PC-9 (cell line): ENCODE data around the gene CDC26. TPM values are rescaled to one million over a fixed set of nuclear protein-coding genes. Genes with fewer than 3 reads are reported as not detected.
A peak's percentile ranks its signal among the peaks of the same experiment; 100 is the strongest.

ENCODE experiments used
- BruUV-seq: library from RNA; stranded (reverse); fragments of 400-500 nt; replicated peaks from 2 replicates; lab custom pipeline; 2021; lab: Mats Ljungman, UMichigan
- CTCF ChIA-PET: fragments of 300-600 bp; sonication (Branson Sonifier 250); formaldehyde crosslinking; loops from one replicate; lab custom pipeline; 2022; ENCODE audit warnings: antibody characterized with exemption; lab: Charles Lee
- POLR2A ChIA-PET: fragments of 300-600 bp; sonication (Branson Sonifier 250); formaldehyde crosslinking; loops from one replicate; lab custom pipeline; 2022; ENCODE audit warnings: antibody characterized with exemption; ENCODE audit not compliant: unreplicated experiment; lab: Charles Lee
- DNase-seq, 2 experiments: peaks; one replicate each; pipeline versions ENCODE4 v3.0.0 to v3.0.0-alpha.2; 2015 to 2022; ENCODE audit warnings: mixed read lengths in 1 of 2
- H2AFZ ChIP-seq: fragments of 200-600 bp; sonication (generic); 2 replicates; pipeline ENCODE4 v1.8.1; 2017; ENCODE audit warnings: antibody characterized with exemption
- H3F3A ChIP-seq: fragments of 200-600 bp; sonication (generic); 2 replicates; pipeline ENCODE4 v1.8.1; 2017; ENCODE audit warnings: antibody characterized with exemption, mild to moderate bottlenecking, low read depth; ENCODE audit not compliant: insufficient read depth
- H3K27ac ChIP-seq: fragments of 200-600 bp; sonication (generic); 2 replicates; pipeline ENCODE4 v1.6.1; 2016; ENCODE audit warnings: mixed run types
- H3K27me3 ChIP-seq: fragments of 200-600 bp; sonication (generic); 2 replicates; pipeline ENCODE4 v1.6.1; 2016; ENCODE audit warnings: low read depth, mixed run types; ENCODE audit not compliant: insufficient read depth
- H3K36me3 ChIP-seq: fragments of 200-600 bp; sonication (generic); 2 replicates; pipeline ENCODE4 v1.6.1; 2016; ENCODE audit warnings: low read depth, mixed run types
- H3K4me1 ChIP-seq: fragments of 200-600 bp; sonication (generic); replicated peaks from 2 replicates; pipeline ENCODE4 v1.6.1; 2016; ENCODE audit warnings: mixed run types; ENCODE audit not compliant: insufficient read depth
- H3K4me2 ChIP-seq: fragments of 200-600 bp; sonication (generic); 2 replicates; pipeline ENCODE4 v1.6.1; 2017; ENCODE audit warnings: mixed run types
- H3K4me3 ChIP-seq: fragments of 200-600 bp; sonication (generic); 2 replicates; pipeline ENCODE4 v1.6.1; 2016; ENCODE audit warnings: mixed run types
- H3K79me2 ChIP-seq: fragments of 200-600 bp; sonication (generic); 2 replicates; pipeline ENCODE4 v1.6.1; 2017; ENCODE audit warnings: low read depth, mixed run types
- H3K9me2 ChIP-seq: fragments of 200-600 bp; sonication (generic); 2 replicates; pipeline ENCODE4 v1.8.1; 2017; ENCODE audit warnings: mild to moderate bottlenecking; ENCODE audit not compliant: insufficient read depth
- H3K9me3 ChIP-seq: fragments of 200-600 bp; sonication (generic); 2 replicates; pipeline ENCODE4 v1.8.1; 2016; ENCODE audit warnings: low read depth; ENCODE audit not compliant: insufficient read depth
- H4K20me1 ChIP-seq: fragments of 200-600 bp; sonication (generic); 2 replicates; pipeline ENCODE4 v1.8.1; 2017; ENCODE audit not compliant: insufficient read depth
- CTCF ChIP-seq: fragments of 200-600 bp; sonication (generic); conservative IDR thresholded peaks from 2 replicates; pipeline ENCODE4 v1.6.1; 2017; ENCODE audit warnings: mixed run types, antibody characterized with exemption, mild to moderate bottlenecking, moderate library complexity
- EZH2 ChIP-seq: fragments of 200-600 bp; sonication (generic); IDR thresholded peaks from 2 replicates; pipeline ENCODE4 v1.8.0; 2017; ENCODE audit warnings: antibody characterized with exemption, low read depth
- intact Hi-C: fragments of 100-400 bp; cut with micrococcal nuclease; formaldehyde crosslinking; loops from one replicate; pipeline ENCODE4 v1.10.0; 2022; ENCODE audit not compliant: unreplicated experiment
- total RNA-seq: library from RNA; stranded (reverse); gene quantifications from 2 replicates; pipeline ENCODE4 v1.2.3, GENCODE V29; 2021

Gene CDC26
- total RNA-seq, 1 experiment from 2014 or later = 43.4 TPM

- Histone ChIP-seq H3K4me1 (peaks cover 29% of the 10 kb centered on the region), H3F3A (no peaks in the 10 kb centered on the region; the same call in 1 of the 2 replicates), H3K4me2 (peak overlapping the region; percentile 100), H3K79me2 (peaks cover 65% of the 10 kb centered on the region), H3K4me3 (peak overlapping the region; percentile 79), H2AFZ (no peak overlapping the region), H4K20me1 (no peaks in the 10 kb centered on the region), H3K27ac (no peak overlapping the region), H3K9me2 (no peaks in the 10 kb centered on the region), H3K9me3 (no peaks in the 10 kb centered on the region), H3K27me3 (no peaks in the 10 kb centered on the region), H3K36me3 (peaks cover 4% of the 10 kb centered on the region; the same call in 1 of the 2 replicates)
- ChIA-PET POLR2A (interaction anchor here (0.6 to 0.7 kb wide), 3 partner anchors 151 to 1342 kb away, joined by 4 to 5 read pairs (median 4); no protein-coding TSS in a partner anchor), CTCF (interaction anchor here (0.6 to 2.2 kb wide), 2 partner anchors 55 to 374 kb away, joined by 5 to 9 read pairs; partner anchors contain the start of genes CDC26 and PRPF4)
- no TSS peak for BruUV-seq
- intact Hi-C loops = loop anchor here (2.0 to 5.0 kb wide), 3 partner anchors 55 to 362 kb away; partner anchors contain the start of genes CDC26 and PRPF4
- no peak for DNase-seq
- no peak for TF ChIP-seq CTCF
- no peak for TF ChIP-seq EZH2
Observed at GRCh38 chr9:113219969-113220368, 55.4 kb downstream of the CDC26 start.

GRCh38 chr9:113219186-113219936 is 56.0 kb downstream of the CDC26 start:
- H3K79me2 ChIP-seq = peaks cover 65% of the 10 kb centered on the region
- ChIA-PET CTCF (no interaction called here), POLR2A (interaction anchor here (0.6 kb wide), 1 partner anchor 1341 kb away, joined by 5 read pairs; no protein-coding TSS in a partner anchor)
- H2AFZ ChIP-seq = no peak overlapping the region
- no peak for DNase-seq
- no peaks in the 10 kb centered on the region for H4K20me1 ChIP-seq
- TF ChIP-seq CTCF (no peak), EZH2 (no peak)
- H3K27me3 ChIP-seq = no peaks in the 10 kb centered on the region
- BruUV-seq = no TSS peak
- peak overlapping the region; percentile 79; the same call in 1 of the 2 replicates for H3K4me3 ChIP-seq
- no peaks in the 10 kb centered on the region for H3K9me3 ChIP-seq
- no peaks in the 10 kb centered on the region for H3K9me2 ChIP-seq
- H3K4me1 ChIP-seq = peaks cover 29% of the 10 kb centered on the region
- peak overlapping the region; percentile 100 for H3K4me2 ChIP-seq
- H3K36me3 ChIP-seq = no peaks in the 10 kb centered on the region; the same call in 1 of the 2 replicates
- no peak overlapping the region for H3K27ac ChIP-seq
- intact Hi-C loops = no loop called here
- no peaks in the 10 kb centered on the region; the same call in 1 of the 2 replicates for H3F3A ChIP-seq

Other genes with a start within 250 kb of the CDC26 start
- 0.81 and 0.90 TPM in 2 replicates for gene ZFP37, start 218.8 kb downstream of the CDC26 start, total RNA-seq
- gene SLC31A2, start 124.6 kb downstream of the CDC26 start, total RNA-seq = 15.1 and 16.5 TPM in 2 replicates
- gene FKBP15, start 54.3 kb downstream of the CDC26 start, total RNA-seq = 23.3 and 33.5 TPM in 2 replicates
- 24.9 and 27.2 TPM in 2 replicates for gene SLC31A1, start 54.0 kb downstream of the CDC26 start, total RNA-seq
- gene PRPF4, start 86 bp upstream of the CDC26 start, total RNA-seq = 31.6 and 36.3 TPM in 2 replicates
- 0.92 and 2.3 TPM in 2 replicates for gene RNF183, start 27.8 kb upstream of the CDC26 start, total RNA-seq
- 11.2 and 12.9 TPM in 2 replicates for gene WDR31, start 64.7 kb upstream of the CDC26 start, total RNA-seq
- 28.8 and 29.3 TPM in 2 replicates for gene BSPRY, start 74.0 kb upstream of the CDC26 start, total RNA-seq
- 39.5 and 44.0 TPM in 2 replicates for gene HDHD3, start 101.4 kb upstream of the CDC26 start, total RNA-seq
- 33.3 and 42.7 TPM in 2 replicates for gene ALAD, start 125.7 kb upstream of the CDC26 start, total RNA-seq
- gene POLE3, start 135.1 kb upstream of the CDC26 start, total RNA-seq = 53.8 and 64.5 TPM in 2 replicates
- 1.5 and 2.5 TPM in 2 replicates for gene C9orf43, start 135.2 kb upstream of the CDC26 start, total RNA-seq
- gene RGS3, start 188.2 kb upstream of the CDC26 start, total RNA-seq = 61.8 and 75.8 TPM in 2 replicates